Kidney tubule cell (primary cell): Measurements from ENCODE around the gene CA11.
"Not testable (repeated sequence)": the region's sequence is repeated elsewhere in the genome, so short reads cannot be mapped to it uniquely, and the experiment has no call there.

Experiments
- DNase-seq: peaks from one replicate; pipeline ENCODE4 v3.0.0-alpha.2; 2018; ENCODE audit warnings: low spot score

Gene CA11

DNA sequence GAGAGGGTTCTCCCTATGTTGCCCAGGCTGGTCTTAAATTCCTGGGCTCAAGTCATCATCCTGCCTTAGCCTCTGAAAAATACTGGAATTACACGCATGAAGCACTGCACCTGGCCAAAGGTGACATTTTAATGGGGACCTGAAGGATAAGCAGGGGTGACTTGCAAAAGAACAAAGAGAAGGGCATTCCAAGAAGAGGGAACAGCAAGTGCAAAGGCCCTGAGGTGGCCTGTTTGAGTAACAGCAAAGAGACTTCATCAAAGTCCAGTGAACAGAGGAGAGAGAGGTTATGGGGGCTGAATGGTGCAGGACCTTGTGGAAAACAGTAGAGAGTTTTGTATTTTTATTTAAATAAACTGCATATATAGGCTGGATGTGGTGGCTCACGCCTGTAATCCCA lies 4.1 kb downstream of the CA11 start:
- DNase-seq: no peak

DNA sequence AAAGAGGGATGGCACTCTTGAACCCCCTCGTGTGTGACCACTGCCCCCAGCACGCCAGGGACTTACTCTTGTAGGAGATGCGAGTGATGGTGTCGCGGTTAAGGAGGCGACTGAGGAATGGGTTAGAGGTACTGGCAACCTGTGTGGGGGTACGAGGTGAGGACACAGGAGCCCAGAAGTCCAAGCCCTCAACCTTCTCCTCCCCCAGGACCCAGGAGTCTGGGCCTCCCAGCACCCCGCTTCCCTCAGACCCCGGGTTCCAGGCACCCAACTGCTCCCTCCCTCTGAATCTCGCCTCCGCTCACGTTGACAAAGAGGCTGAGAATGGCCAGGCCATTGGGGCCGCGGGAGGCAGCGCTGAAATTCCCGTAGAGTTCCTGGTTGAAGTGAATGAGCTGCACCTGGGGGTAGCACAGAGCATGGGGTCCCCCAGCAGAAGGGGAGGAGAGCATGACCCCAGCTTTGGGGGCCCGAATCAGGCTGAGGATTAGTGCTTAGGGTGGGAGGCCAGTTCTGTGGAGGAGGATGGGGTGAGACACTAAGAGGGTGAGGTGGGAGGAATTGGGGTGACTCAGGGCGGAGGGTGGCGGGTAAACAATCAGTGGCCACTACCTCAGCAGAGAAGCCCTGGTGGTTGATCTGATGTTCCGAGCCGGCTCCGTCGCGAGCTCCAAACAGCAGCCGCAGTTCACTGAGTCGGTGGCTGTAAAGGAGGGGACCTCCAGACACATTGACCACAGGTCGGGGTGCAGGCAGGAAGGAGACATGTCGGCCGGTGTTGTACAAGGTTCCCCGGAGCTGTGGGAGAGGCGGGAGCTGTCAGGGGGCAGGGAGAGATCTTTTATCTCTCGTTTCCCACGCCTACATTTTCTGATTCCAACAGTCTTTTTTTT lies 6.3 kb downstream of the CA11 start:
- DNase-seq: no peak

DNA sequence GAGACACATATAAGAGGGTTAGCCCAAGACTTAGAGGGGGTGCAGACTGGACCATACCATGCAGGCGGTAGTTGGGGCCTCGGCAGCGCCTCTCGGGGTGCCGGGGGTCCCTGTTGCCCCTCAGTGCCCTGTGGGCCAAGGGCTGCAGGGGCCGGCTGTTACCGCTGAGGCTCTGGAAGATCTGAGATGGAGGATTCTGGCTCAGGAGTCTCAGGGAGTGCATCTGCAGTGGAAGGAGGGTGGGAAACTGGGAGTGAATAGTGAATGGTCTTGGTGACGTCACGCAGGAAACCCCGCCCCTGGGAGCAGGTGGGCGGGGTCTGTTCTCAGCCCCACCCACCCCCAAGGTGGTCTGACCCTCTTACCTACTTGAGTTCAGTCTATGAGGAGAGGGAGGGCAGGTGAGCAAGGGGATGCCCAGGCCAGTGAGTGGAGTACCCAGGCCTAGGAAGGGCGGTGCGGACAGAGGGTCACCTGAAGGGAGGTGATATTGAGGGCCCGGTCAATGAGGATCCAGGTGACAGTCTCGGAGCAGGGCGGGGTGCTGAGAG lies 7.1 kb downstream of the CA11 start:
- no peak for DNase-seq

DNA sequence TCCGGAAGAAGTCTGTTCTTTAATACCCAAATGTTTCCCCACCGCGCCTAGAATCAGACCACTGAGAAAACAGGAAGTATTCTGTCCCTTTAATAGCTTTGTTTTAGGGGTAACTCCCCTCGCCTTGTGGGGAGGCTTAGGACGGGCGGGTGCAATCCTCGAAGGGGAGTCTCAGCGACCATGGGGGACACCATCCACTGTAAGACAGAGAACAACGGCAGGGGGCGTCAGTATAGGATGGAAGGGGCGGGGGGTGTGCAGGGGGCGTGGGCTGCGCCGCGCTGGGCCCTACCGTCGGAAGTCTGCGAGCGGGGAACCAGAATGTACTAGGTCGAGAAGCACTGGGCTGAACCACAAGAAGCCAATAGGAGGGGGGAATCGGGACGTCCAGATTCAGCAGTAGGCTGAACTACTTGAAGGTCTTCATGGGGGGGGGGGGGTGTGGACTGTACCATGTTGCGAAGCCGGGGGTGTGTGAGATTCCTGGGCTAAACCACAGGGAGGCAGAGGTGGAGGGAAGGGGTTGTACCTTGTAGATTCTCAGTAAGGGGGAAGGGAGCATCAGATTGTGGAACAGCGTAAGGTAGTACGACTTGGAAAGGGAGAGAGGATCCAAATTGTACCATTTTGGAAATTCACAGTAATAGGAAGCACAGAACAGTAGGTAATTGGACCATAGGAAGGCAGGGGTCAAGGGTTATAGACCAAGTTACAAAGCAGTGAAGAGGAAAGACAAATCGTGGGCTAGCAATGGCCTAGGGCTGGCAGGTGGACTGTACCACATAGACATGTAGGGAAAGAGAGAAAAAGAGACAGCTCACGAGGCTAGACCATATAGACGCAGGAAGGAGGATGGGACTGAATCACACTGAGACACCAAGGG lies 7.8 kb downstream of the CA11 start:
- peak; percentile 84 for DNase-seq

DNA sequence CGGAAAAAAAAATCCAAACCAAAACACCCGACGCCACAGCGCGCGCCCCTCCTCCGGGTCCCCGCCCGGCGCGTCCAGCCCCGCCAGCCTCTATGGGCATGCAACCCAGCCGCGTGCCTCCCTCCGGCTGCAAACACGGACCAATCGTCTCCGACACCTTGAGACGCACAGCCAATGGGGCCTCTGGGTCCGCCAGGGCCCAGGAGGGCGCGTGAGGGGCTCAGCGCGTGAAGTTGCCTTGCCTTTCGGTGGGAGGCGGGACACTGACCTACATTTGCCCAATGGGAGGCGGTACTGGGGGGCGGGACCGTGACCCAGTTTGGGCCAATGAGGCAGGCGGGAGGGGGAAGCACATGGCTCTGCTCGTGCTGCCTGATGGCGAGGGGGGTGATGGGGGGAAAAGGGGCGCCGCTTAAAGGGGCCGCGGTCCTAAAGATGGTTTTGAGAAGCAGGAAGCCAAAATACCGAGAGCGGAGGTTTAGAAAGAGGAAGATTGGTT lies 8.5 kb downstream of the CA11 start:
- peak; percentile 97 for DNase-seq

- DNase-seq: no peak
These were observed 9.0 kb downstream of the CA11 start, which contains the start of gene DBP for GRCh38 chr19:48636859-48637448. TSS of gene DBP (minus strand) at chr19:48637379. CDS start at chr19:48636994, 385 bp downstream.

DNA sequence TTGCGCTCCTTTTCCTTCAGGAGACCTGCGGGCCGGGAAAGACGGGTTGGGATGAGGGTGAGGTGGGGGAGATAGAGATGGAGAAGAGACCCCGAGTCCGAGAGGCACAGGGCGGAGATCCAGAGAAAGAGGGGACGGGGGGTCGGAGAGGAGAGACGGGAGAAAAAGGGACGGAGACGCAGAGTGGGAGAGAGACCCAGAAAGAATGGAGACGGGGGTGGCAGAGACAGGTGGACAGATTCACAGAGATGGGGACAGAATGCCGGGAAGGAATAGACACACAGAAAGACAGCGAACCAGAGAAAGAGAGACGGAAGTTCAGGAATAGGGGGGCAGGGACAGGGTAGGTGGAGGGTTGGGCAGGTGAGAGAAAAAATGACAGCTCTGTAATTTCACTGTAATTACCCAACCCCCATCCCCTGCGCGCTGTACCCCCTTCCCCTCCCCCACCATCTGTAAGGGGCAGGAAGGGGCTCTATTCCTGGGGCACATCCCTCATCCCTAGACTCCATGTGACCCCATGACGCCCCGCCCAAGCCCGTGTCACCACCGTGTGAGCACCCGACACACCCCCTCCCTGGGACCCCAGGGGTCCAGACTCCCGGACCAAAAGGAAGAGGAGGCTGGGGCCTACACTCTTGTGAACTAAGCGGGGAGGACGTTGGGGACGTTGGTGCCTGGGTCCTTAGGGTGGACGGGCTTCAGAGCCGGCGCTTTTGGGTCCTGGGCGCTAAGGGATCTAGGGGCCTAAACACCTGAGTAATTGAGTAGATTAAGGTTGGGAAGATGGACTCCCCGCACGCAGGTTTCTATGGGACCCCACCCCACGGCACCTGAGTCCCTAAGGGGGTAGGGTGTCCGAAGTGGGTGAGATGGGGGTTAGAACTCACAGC lies 9.8 kb downstream of the CA11 start:
- DNase-seq: no peak

GRCh38 chr19:48635263-48635965 lies 10.6 kb downstream of the CA11 start:
- DNase-seq: peak; percentile 64

DNA sequence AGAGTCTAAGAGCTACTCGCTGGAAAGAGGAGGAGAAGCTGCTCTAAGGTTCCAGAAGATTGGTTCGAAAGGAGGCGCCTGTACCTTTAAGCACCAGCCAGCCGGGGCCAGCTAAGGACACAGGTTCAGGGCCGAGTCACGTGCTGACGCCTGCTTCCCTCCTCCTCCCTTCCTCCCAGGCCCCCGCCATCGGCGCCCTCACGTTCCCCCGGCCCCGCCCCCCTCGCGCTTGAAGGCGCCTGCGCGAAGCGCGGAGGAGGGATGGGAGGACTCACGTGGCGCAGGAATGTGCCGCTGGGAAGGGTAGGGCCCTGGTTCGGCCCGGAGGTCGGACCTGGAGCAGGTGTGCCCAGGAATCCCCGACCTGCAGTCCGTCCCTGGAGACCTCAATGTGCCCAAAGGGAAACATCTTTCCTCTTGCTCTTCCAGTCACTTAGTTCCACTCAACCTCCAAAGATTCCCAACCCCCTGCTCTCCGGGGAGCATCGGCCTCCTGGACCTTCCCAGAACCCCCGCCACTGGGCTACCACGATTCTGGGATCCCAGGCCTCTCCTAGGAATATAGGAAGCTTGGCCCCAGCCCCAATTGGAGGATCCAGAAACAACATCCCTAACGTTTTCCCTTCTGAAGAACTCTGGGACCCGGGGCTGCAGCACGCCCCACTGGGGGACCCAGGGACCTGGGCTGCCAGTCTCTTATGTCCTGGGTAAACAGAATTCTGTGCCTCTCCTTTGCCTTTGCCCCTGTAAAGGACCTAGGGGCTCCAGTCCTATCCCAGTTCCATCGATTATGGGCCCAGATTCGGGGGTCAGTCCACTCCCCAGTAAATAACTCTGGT lies 11.3 kb downstream of the CA11 start:
- DNase-seq: peak; percentile 93

DNA sequence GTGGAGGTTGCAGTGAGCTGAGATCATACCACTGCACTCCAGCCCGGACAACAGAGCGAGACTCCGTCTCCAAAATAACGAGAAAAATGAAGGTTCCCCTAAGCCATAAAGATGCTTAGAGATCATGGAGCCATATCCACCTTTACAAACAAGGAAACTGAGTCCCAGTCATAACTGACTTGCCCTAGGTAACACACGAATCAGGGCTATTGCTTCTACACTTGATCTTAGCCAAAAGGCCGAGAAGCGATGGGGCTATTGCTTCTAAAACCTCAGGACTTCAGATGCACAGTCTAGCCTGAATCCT lies 12.0 kb downstream of the CA11 start:
- no peak for DNase-seq

GRCh38 chr19:48633148-48634035 lies 12.6 kb downstream of the CA11 start:
- no peak for DNase-seq

GRCh38 chr19:48632692-48633147 lies 13.3 kb downstream of the CA11 start:
- DNase-seq: peak; percentile 69

DNA sequence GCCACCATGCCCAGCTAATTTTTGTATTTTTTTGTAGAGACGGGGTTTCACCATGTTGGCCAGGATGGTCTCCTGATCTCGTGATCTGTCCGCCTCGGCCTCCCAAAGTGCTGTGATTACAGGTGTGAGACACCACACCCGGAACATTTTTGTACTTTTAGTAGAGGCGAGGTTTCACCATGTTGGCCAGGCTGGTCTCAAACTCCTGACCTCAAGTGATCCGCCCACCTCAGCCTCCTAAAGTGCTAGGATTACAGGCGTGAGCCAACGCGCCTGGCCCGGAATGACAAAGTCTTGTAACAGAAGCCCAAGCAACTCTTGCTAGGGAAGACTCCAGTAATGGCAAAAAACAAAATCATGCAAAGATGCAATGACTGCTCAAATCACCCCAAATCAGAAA lies 13.7 kb downstream of the CA11 start:
- not testable (repeated sequence) for DNase-seq

DNA sequence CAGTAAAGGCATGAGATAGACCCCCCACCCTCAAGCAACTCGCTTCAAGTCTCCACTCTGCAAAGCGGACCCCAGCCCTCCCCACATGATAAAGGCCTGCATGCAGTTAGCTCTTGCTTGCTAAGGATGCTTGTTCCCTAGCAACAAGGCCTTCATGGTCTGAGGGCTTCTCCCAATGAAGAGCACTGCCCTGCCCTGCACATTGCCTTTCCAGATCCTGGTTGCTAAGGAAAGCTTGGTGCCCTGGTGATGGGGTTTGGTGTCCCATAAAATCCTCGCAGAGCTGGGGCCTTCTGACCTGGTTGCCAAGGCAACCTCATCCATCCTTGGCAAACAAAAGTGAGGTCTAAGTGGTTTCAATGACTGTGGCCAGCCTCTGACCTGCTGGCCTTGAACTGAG lies 14.8 kb downstream of the CA11 start:
- no peak for DNase-seq

GRCh38 chr19:48630296-48631063 lies 15.5 kb downstream of the CA11 start:
- no peak for DNase-seq

DNA sequence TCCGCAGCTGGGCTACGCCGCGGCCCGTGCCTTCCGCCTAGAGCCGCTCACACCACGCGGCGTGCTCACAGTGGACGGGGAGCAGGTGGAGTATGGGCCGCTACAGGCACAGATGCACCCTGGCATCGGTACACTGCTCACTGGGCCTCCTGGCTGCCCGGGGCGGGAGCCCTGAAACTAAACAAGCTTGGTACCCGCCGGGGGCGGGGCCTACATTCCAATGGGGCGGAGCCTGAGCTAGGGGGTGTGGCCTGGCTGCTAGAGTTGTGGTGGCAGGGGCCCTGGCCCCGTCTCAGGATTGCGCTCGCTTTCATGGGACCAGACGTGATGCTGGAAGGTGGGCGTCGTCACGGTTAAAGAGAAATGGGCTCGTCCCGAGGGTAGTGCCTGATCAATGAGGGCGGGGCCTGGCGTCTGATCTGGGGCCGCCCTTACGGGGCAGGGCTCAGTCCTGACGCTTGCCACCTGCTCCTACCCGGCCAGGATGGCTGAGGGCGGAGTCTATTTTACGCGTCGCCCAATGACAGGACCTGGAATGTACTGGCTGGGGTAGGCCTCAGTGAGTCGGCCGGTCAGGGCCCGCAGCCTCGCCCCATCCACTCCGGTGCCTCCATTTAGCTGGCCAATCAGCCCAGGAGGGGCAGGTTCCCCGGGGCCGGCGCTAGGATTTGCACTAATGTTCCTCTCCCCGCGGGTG lies 16.2 kb downstream of the CA11 start:
- DNase-seq: no peak

- DNase-seq: no peak
These were observed 16.7 kb downstream of the CA11 start for GRCh38 chr19:48629297-48629598.
